Measurements from ENCODE around the gene ARHGEF19. TPM values are rescaled to one million over a fixed set of nuclear protein-coding genes. Genes with fewer than 3 reads are reported as not detected.
A peak's percentile ranks its signal among the peaks of the same experiment; 100 is the strongest.
"Not testable (repeated sequence)": the region's sequence is repeated elsewhere in the genome, so short reads cannot be mapped to it uniquely, and the experiment has no call there.

The ARHGEF19 gene
- total RNA-seq, 1 experiment from 2014 or later: 21.0 TPM

DNA sequence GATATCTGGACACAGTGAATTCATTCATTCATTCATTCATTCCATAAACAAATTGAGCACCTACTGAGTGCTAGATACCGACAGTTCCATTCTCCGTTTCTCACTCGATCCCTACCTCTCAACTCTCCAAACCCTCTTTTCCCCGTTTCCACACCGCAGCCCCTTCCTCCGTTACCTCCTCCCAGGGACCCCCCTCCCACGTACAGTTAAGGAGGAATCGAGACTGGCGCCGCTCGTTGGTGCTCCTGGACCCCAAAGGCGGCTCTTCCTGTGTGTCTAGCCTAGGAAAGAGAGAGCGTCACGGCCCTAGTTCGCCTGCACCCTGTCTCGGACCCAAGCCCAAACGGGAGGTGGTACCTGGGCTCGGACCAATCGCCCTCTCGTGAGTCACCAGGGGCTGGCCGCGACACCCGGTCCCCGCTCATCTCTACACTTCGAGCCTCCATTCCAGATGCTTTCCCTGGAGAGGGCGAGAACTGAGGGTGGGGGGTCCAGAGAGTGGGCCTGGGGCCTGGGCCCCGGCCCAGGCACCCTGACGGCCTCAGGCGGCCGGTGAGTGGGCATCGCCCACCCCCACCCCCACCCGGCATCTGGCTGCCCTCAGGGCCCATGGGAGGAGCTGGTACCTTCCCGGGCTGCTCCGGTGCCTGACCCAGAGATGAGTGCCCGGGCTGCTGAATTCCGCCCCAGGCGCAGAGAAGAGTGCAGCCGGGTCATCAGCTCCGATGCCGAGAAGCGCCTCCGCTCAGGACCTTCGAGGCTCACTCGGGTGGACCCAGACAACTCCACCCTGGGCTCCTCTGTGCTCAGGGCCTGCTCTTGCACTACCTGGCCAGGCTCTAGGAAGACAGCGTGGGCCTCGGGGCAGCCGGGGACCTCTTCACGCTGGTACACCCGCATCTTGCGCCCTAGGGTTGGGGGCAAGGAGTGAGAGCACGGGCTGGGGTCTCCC is 4.9 kb downstream of the ARHGEF19 start:
- H3K4me3 ChIP-seq (ENCODE audit: insufficient read depth, low read depth, low read length): peak overlapping the region; percentile 68
- H3K27me3 ChIP-seq (ENCODE audit: control insufficient read depth, insufficient read depth, low read length): peaks cover 14% of the 10 kb centered on the region; the same call in 1 of the 2 replicates
- peak; percentile 68 for DNase-seq
- peaks cover 12% of the 10 kb centered on the region for H3K36me3 ChIP-seq (replicated peaks; ENCODE audit: control insufficient read depth, insufficient read depth, low read length)

DNA sequence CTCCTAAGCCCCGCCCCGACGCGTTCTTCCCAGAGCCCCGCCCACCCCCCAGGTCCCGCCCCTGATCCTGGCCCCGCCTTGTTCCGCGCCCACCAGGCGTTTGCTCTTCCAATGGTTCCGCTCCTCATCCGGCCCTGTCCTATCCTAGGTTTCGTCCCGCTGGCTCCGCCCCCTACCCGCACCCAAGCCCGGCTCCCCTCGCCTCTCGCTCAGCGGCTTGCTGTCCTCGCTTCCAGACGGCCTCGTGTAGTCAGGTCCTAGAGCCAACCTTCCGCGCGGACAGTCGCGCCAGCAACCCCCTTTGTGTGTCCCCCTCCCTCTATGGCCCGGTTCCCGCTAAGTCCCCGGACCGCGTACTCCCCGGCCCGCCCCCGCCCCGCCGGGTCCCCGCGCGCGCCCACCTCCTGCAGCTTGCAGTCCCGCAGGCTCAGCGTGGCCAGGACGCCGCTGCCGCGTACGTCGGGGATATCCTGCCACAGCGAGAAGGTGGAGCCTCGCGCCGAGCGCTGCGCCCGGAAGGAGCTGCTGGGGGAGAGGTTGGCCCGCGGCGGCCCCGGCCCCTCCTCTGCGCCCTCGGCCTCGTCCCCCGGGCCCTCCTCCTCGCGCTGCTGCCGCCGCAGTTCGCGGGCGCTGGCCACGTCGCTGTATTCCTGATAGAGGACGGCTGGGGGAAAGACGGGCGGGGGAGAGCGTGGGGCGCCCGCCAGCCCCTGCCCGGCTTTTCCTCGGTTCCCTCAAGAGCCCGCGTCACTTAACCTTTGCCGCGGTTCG is 5.7 kb downstream of the ARHGEF19 start:
- peak overlapping the region; percentile 68 for H3K4me3 ChIP-seq (ENCODE audit: insufficient read depth, low read depth, low read length)
- peaks cover 12% of the 10 kb centered on the region for H3K36me3 ChIP-seq (replicated peaks; ENCODE audit: control insufficient read depth, insufficient read depth, low read length)
- peak; percentile 99 for DNase-seq
- peaks cover 14% of the 10 kb centered on the region; the same call in 1 of the 2 replicates for H3K27me3 ChIP-seq (ENCODE audit: control insufficient read depth, insufficient read depth, low read length)

DNA sequence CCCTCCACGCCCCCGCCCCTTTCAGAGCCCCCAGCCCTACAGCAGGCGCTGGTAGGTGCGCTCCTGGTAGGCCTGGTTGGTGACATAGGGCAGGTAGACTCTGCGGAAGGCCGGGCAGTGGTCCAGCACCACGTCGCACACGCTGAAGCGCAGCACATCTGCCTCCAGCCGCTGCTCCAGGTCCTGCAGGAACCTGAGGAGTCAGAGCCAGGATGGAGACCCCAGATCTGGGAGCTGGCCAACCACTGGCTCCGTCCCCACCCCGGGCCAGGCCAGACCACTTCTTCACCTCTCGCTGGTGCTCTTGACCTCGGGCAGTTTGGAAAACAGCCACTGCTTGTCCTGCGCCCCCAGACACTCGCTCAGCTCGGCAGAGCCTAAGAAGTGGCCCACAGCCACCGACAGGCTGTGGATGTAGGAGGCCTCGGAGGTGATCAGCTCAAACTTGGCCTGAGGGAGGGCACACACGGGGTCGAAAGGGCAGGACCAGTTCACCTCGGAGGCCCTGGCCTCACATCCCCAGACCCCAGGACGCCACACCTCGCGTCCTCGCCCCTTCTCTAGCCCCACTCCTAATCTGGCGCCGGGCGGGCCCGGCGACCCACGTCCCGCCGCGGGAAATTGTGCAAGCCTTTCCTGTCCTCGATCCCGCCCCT is 6.4 kb downstream of the ARHGEF19 start:
- Histone ChIP-seq H3K27me3 (ENCODE audit: control insufficient read depth, insufficient read depth, low read length) (peaks cover 14% of the 10 kb centered on the region; the same call in 1 of the 2 replicates), H3K4me3 (ENCODE audit: insufficient read depth, low read depth, low read length) (peak overlapping the region; percentile 62), H3K36me3 (replicated peaks; ENCODE audit: control insufficient read depth, insufficient read depth, low read length) (peaks cover 12% of the 10 kb centered on the region)
- no peak for DNase-seq

DNA sequence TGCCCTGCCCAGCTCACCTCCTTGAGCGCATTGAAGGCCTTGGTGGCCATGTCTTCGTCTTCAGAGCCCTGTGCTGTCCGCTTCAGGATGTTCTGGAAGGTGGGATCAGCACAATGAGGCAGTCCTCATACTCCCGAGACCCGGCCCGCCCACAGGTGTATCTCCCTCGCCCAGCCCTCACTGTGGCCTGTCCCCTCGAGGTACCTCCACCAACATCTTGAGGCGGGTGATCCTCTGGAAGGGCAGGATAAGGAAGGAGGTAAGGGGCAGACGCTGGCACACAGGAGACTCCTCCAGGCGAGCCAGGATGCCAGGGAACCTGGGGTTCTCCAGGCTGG is 7.1 kb downstream of the ARHGEF19 start:
- DNase-seq: no peak
- H3K27me3 ChIP-seq (ENCODE audit: control insufficient read depth, insufficient read depth, low read length): peaks cover 14% of the 10 kb centered on the region; the same call in 1 of the 2 replicates
- H3K36me3 ChIP-seq (replicated peaks; ENCODE audit: control insufficient read depth, insufficient read depth, low read length): peaks cover 12% of the 10 kb centered on the region
- H3K4me3 ChIP-seq (ENCODE audit: insufficient read depth, low read depth, low read length): no peak overlapping the region

DNA sequence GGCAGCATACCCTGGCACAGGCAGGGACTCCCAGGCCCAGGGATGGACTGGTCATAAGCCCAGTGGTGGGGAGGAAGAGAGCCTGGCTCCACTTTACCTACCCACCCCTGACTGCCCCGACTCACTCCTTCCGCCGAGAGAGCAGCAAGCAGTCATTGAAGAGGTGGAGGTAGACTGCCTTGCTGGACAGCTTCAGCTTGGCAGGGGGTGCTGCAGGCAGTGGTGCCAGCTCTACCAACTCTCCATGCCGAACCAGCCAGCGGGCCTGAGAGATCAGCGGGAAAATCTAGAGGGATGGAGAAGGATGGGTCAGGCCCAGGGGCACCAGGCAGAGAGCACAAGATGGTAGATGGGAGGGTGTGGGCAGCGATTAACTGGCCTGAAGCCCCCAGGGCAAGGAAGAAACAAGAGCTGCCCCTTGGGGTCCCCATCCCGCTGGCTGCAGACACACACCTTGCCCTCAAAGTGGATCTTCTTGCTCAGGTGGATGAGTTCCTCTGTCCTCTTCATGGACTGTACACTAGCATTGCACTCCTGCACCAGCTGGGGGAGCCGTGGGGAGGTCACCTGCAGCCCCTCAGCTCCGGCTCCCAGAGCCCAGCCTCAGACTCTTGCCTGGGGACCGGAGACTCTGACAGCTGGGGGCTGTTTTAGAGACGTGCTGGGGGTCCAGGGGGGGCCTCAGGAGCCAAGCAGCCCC is 7.7 kb downstream of the ARHGEF19 start:
- peaks cover 12% of the 10 kb centered on the region for H3K36me3 ChIP-seq (replicated peaks; ENCODE audit: control insufficient read depth, insufficient read depth, low read length)
- peaks cover 14% of the 10 kb centered on the region; the same call in 1 of the 2 replicates for H3K27me3 ChIP-seq (ENCODE audit: control insufficient read depth, insufficient read depth, low read length)
- no peak overlapping the region for H3K4me3 ChIP-seq (ENCODE audit: insufficient read depth, low read depth, low read length)
- DNase-seq: peak; percentile 87

DNA sequence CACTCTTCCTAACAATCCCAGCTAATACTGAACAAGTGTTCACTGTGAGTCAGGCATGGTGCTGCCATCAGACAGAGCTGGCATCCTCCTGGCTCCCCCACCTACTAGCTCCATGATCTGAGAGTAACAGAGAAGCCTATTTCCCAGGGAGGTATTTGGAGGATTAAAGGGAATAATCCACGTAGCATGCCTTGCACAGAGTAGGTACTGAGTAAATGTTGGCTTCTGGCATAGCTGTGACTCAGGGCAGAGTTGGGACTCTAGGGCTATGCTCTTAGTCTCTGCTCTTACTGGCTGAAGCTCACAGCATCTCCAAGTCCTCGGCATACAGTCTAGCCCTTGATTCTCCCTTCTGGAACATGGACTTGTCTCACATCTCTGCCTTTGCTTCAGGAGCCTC is 8.2 kb downstream of the ARHGEF19 start:
- H3K36me3 ChIP-seq (replicated peaks; ENCODE audit: control insufficient read depth, insufficient read depth, low read length): peaks cover 12% of the 10 kb centered on the region
- DNase-seq: no peak
- H3K4me3 ChIP-seq (ENCODE audit: insufficient read depth, low read depth, low read length): no peak overlapping the region

DNA sequence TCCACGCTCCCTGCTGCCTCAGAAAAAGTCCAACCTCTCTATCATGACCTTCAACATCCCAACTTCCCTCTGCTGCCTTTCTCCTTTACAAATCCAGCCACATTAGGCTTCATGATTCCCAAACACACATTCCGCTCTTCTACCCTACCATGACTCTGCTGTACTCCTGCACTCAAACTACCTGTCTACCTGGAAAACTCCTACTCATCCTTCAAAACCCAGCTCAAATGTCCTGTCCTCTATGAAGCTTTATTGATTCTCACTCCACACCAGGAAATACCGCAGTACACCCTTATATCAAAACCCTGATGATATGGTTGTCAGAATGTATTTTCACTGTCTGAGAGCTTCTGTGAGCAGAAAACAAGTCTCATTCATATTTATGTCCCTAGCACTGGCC is 8.9 kb downstream of the ARHGEF19 start:
- Histone ChIP-seq H3K4me3 (ENCODE audit: insufficient read depth, low read depth, low read length) (no peak overlapping the region), H3K36me3 (replicated peaks; ENCODE audit: control insufficient read depth, insufficient read depth, low read length) (peaks cover 14% of the 10 kb centered on the region), H3K27me3 (ENCODE audit: control insufficient read depth, insufficient read depth, low read length) (peaks cover 14% of the 10 kb centered on the region; the same call in 1 of the 2 replicates)
- DNase-seq: no peak

More for the DNA sequence above, 8.2 kb downstream of the ARHGEF19 start:
- peaks cover 14% of the 10 kb centered on the region; the same call in 1 of the 2 replicates for H3K27me3 ChIP-seq (ENCODE audit: control insufficient read depth, insufficient read depth, low read length)

DNA sequence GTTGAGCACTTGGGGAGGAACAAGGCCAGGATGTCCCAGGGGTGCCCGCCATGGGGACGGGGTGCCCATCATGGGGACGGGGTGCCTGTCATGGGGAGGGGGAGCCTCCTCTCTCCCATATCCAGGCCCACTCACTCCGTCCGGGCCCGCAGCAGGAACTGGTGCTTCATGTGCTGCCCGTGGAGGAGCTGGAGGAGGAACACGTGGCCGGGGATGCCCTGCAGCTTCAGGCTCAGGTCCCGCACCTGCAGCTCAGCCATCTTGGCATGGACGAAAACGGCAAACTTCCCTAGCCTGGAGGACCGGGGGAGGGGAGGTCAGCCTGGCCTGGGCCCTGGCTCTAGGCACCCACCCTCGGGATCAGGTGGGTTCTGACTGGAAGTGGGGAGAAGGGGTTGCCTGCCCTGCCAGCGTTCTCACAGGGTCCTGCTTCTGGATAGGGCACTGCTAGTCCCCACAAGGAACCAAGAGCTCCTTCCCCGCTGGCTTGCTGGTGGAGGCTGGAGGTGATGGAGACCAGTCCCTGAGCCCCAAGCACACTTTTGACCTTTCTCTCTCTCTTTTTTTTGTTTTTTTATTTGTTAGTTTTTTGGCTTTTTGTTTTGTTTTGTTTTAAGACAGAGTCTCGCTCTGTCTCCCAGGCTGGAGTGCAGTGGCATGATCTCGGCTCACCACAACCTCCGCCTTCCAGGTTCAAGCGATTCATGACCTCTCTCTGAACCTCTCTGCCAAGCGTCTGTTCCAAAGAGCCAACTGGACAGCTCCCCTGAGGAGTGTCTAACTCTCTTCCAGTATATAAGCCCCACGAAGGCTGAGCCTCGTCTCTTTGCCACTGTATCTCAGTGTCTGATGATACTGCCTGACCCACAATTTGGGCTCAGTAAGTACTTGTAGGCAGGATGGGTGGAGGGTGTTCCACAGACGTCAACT is 9.9 kb downstream of the ARHGEF19 start:
- DNase-seq: no peak
- no peak overlapping the region for H3K4me3 ChIP-seq (ENCODE audit: insufficient read depth, low read depth, low read length)
- peaks cover 14% of the 10 kb centered on the region for H3K36me3 ChIP-seq (replicated peaks; ENCODE audit: control insufficient read depth, insufficient read depth, low read length)
- H3K27me3 ChIP-seq (ENCODE audit: control insufficient read depth, insufficient read depth, low read length): peaks cover 6% of the 10 kb centered on the region; the same call in 1 of the 2 replicates

DNA sequence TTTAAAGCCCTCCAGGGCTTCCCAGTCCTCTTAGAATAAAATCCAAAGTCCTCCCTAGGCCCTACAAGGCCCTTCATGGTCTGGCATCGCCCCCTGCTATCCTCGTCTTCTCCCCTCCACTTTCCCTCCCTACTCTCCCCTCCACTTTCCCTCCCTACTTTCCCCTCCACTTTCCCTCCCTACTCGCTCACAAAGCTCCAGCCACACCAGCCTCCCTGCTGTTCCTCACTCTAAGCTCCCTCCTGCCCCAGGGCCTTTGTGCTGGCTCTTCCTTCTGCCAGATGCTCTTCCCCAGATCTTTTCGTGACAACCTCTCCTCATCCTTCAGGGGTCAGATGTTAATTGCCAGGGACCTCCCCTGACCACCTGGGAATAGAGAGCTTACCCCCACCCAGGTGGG is 12.8 kb downstream of the ARHGEF19 start:
- DNase-seq: no peak
- H3K4me3 ChIP-seq (ENCODE audit: insufficient read depth, low read depth, low read length): no peak overlapping the region
- H3K36me3 ChIP-seq (replicated peaks; ENCODE audit: control insufficient read depth, insufficient read depth, low read length): peaks cover 13% of the 10 kb centered on the region
- no peaks in the 10 kb centered on the region for H3K27me3 ChIP-seq (ENCODE audit: control insufficient read depth, insufficient read depth, low read length)

DNA sequence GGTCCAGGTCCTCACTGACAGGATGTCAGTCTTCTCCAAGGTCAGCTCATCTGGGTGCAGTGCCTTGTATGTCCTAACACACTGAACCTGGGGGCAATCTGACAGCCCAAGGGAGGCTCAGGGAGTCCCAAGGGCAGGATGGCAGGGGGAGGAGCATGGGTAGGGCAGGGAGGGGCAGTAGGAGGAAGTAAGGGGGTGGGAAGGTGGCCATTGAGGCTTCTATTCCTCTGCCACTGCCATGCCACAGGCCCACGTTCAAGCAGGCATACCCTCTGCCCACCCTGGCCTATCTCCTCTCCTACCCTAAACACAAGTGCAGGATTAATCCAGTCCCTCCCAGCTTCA is 13.3 kb downstream of the ARHGEF19 start:
- Histone ChIP-seq H3K4me3 (ENCODE audit: insufficient read depth, low read depth, low read length) (no peak overlapping the region), H3K36me3 (replicated peaks; ENCODE audit: control insufficient read depth, insufficient read depth, low read length) (peaks cover 9% of the 10 kb centered on the region), H3K27me3 (ENCODE audit: control insufficient read depth, insufficient read depth, low read length) (no peaks in the 10 kb centered on the region)
- DNase-seq: no peak

DNA sequence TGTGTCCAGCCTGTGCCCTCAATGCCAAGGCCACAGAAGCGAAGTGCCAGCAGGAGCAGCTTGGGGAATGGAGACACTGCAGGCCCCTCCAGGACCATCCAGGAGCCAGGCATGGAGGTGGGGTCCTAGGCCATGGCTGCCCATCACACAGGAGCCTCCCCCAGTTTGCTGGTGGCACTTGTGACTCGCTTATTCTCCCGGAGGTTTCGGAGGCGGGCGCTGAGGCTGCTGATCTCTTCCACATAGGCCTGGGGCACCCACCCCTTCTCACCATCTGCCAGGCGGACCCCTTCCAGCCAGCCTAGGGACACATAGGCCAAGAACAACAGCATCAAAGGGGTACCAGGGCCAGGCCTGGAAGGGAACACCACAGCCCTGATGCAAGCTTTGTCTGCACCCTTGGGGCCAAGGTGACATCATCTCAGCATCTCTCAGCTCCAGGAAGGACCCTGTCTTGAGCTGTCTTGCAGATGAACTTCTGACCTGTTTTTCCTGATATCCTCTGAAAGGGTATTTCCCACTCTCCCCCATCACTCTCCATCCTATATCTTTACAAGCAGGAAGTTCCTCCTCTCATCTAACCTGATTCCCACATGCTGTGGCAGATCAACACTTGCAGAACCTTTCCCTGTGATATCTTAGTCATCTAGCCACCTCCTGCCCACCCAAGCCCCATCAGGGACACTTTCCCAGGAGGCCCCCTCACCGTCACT is 13.9 kb downstream of the ARHGEF19 start:
- H3K4me3 ChIP-seq (ENCODE audit: insufficient read depth, low read depth, low read length): no peak overlapping the region
- no peak for DNase-seq
- H3K36me3 ChIP-seq (replicated peaks; ENCODE audit: control insufficient read depth, insufficient read depth, low read length): peaks cover 6% of the 10 kb centered on the region
- no peaks in the 10 kb centered on the region for H3K27me3 ChIP-seq (ENCODE audit: control insufficient read depth, insufficient read depth, low read length)

DNA sequence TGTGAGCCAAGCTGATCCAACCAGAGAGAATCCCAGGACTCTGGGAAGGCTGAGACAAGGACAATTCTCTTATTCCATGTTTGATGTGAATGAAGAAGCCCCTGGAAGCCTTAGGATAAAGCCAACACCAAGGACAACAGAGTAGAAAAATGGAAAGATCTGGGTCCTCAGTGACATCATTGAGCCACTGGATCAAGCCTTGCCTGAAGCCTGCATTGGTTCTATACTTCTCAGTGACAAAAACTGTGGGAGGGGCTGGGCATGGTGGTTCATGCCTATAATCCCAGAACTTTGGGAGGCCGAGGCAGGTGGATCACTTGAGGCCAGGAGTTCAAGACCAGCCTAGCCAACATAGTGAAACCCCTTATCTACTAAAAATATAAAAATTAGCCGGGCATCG is 15.6 kb downstream of the ARHGEF19 start:
- H3K36me3 ChIP-seq (replicated peaks; ENCODE audit: control insufficient read depth, insufficient read depth, low read length): peaks cover 3% of the 10 kb centered on the region
- H3K4me3 ChIP-seq (ENCODE audit: insufficient read depth, low read depth, low read length): no peak overlapping the region
- DNase-seq: no peak
- H3K27me3 ChIP-seq (ENCODE audit: control insufficient read depth, insufficient read depth, low read length): no peaks in the 10 kb centered on the region

DNA sequence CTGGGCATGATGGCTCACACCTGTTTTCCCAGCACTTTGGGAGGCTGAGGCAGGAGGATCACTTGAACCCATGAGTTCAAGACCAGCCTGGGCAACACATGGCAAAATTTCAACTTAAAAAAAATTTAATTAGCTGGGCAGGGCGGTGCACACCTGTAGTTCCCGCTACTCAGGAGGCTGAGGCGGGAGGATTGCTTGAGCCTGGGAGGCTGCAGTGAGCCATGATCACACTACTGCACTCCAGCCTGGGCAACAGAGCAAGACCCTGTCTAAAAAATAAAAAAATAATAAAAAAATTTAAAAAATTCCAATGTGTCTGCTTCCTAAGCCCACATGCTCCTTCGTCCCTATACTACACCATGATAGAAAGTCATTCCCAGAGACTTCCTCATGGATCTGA is 16.3 kb downstream of the ARHGEF19 start:
- DNase-seq; H3K36me3 ChIP-seq (replicated peaks; ENCODE audit: control insufficient read depth, insufficient read depth, low read length); H3K27me3 ChIP-seq (ENCODE audit: control insufficient read depth, insufficient read depth, low read length); H3K4me3 ChIP-seq (ENCODE audit: insufficient read depth, low read depth, low read length): not testable (repeated sequence)

Measured in H7 (cell line).